PFSK-1 (cell line): ENCODE data around the gene MFSD6L.

ENCODE experiments used
- POLR2AphosphoS5 ChIP-seq: IDR thresholded peaks from 2 replicates; pipeline ENCODE4 v1.6.1; 2012; ENCODE audit warnings: low read depth, mild to moderate bottlenecking, control low read depth, low read length, moderate library complexity
- TAF1 ChIP-seq: IDR thresholded peaks from 2 replicates; pipeline ENCODE4 v1.6.1; 2012; ENCODE audit warnings: low read length, control low read depth, borderline replicate concordance; ENCODE audit not compliant: insufficient read depth
- TF ChIP-seq, protein P1 (sequence below), 2 experiments: IDR thresholded peaks; 2 replicates each; pipeline versions ENCODE4 v1.6.1 to v1.8.0; 2011 to 2012; ENCODE audit warnings: low read depth in 2 of 2, low read length in 2 of 2, control low read depth in 1 of 2, inconsistent platforms in 1 of 2, mild to moderate bottlenecking in 1 of 2, moderate library complexity in 1 of 2; ENCODE audit not compliant: insufficient read depth in 1 of 2

DNA sequence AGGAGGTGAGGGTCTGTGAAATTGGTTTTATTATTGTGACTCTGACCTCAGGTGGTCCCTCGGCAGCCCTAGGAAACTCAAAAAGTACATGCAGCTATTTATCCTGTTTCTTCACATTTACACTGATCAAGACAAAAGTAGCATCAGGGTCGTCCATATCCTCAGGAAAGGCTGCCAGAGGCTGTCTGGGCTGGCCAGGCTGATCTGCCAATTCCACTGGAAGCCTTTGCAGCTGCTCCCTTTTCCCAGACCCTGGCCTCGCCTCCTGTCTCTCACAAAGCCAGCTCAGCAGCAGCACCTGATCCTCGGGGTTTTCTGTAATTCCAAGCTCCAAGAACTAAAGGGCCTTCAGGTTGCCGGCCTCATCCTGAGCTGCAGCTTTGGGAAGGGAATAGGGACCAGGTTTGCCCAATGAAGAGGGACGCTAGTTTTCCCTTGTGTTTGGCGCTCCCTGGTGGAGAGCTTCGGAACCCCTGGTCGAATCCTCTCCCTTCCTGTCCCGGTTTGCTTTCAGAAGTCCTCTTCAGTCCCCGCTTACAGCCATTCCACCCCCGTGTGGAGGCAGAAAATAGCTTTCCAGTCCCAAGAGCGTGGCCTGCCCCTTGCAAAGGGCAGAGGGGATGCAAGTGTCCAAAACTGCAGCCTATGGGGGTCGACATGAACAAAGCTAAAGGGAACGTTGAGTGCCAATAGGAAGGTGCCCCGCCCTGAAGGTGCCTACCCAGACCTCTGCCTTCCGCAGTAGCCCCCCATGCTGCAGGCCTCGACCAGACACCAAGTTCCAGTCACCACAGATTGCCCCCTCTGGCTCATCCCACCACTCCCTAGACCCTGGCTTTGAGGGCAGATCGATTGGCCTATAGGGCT is 13.4 kb downstream of the MFSD6L start:
- TF ChIP-seq, protein P1, sequence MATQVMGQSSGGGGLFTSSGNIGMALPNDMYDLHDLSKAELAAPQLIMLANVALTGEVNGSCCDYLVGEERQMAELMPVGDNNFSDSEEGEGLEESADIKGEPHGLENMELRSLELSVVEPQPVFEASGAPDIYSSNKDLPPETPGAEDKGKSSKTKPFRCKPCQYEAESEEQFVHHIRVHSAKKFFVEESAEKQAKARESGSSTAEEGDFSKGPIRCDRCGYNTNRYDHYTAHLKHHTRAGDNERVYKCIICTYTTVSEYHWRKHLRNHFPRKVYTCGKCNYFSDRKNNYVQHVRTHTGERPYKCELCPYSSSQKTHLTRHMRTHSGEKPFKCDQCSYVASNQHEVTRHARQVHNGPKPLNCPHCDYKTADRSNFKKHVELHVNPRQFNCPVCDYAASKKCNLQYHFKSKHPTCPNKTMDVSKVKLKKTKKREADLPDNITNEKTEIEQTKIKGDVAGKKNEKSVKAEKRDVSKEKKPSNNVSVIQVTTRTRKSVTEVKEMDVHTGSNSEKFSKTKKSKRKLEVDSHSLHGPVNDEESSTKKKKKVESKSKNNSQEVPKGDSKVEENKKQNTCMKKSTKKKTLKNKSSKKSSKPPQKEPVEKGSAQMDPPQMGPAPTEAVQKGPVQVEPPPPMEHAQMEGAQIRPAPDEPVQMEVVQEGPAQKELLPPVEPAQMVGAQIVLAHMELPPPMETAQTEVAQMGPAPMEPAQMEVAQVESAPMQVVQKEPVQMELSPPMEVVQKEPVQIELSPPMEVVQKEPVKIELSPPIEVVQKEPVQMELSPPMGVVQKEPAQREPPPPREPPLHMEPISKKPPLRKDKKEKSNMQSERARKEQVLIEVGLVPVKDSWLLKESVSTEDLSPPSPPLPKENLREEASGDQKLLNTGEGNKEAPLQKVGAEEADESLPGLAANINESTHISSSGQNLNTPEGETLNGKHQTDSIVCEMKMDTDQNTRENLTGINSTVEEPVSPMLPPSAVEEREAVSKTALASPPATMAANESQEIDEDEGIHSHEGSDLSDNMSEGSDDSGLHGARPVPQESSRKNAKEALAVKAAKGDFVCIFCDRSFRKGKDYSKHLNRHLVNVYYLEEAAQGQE (IDR thresholded peaks at IDR 0.05; ENCODE audit: insufficient read depth in 1 of 2, low read depth in 2 of 2, low read length in 2 of 2): no peak
- TF ChIP-seq POLR2AphosphoS5: no peak
- TF ChIP-seq TAF1: no peak
